CD4-positive, alpha-beta T cell treated with Interleukin-21 for 1 hour (primary cell): Measurements from ENCODE around the gene BTG1.
"Not testable (repeated sequence)": the region's sequence is repeated elsewhere in the genome, so short reads cannot be mapped to it uniquely, and the experiment has no call there.

Experiments used
- DNase-seq: peaks from one replicate; pipeline ENCODE4 v3.0.0-alpha.2; 2020

BTG1 gene

GRCh38 chr12:92147491-92147890 lies 1.8 kb upstream of the BTG1 start:
- no peak for DNase-seq

GRCh38 chr12:92146497-92147224 lies 1.0 kb upstream of the BTG1 start:
- no peak for DNase-seq

GRCh38 chr12:92145481-92145730 lies 240 bp downstream of the BTG1 start:
- no peak for DNase-seq

DNA sequence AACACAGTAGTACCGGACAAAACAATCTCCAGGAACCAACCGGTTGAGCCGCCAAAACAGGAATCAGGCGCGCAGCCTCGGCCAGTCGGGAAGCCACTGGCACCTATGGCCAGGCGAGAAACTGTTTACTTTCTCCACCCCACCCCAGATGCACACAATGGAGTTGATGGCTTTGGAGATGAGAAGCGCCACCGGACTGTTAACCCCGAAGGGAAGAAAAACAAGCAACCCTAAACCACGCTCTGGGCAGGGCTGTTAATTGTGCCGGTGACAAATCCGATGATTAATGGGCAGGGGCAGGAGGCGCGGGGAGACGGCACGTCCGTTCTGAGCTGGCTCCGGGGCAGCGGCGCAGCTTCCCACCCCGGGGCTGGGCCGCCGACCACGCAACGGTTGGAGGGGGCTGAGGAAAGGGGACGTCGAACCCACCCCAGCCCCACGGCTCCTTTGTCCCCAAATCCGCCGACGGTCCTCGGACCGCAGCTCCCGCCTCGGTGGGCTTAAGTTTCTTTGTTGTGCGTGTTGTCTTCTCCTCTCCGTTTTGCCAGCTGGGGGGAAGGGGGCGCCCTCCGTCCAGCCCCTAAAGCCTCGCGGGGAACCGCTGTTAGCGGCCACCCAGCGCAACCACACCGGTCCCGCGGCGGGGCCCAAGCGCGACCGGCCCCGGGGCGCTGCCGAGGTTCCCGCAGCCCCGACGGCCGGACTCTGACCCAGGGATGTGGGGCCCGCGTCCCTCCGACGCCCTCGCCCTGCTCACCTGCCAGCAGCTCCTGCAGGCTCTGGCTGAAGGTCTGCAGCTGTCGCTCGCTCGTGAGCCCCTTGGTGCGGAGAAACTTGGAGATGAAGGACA lies 790 bp downstream of the BTG1 start:
- DNase-seq = peak; percentile 58

DNA sequence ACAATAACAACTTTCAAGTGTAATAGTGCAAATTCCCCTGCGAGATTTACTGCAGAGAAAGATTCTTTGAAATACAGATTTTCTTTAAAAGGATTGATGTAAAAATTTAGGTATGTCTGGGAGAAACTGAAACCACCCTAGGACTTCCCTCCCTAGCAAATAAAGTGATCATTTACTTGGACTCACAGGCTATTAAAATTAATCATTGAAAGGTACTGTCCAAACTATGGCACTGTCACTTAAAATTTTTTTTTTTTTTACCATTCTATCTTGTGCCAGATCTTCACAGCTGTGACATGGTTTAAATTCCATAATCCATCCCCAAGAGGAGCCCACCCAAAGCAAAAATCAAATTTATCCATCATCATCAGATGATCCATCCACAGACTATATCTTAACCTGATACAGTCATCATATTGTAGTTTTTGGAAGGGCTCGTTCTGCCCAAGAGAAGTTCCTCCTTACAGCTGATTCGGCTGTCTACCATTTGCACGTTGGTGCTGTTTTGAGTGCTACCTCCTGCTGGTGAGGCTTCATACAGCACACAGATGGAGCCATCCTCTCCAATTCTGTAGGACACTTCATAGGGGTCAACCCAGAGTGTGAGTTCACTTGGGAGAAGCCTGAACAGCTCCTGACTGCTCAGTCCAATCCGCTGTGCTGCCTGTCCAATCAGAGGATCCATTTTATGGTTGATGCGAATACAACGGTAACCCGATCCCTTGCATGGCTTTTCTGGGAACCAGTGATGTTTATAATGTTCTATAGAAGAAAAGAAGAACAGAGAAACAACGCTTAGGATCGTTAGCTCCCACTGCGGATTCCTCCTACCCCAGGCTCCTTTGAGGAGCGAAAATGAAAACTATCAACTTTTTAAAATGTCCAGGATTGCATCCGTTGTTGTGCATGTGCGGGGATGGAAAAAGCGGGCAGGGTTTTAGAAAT lies 1.7 kb downstream of the BTG1 start:
- DNase-seq = peak; percentile 85

GRCh38 chr12:92143258-92143657 lies 2.4 kb downstream of the BTG1 start:
- peak; percentile 37 for DNase-seq

DNA sequence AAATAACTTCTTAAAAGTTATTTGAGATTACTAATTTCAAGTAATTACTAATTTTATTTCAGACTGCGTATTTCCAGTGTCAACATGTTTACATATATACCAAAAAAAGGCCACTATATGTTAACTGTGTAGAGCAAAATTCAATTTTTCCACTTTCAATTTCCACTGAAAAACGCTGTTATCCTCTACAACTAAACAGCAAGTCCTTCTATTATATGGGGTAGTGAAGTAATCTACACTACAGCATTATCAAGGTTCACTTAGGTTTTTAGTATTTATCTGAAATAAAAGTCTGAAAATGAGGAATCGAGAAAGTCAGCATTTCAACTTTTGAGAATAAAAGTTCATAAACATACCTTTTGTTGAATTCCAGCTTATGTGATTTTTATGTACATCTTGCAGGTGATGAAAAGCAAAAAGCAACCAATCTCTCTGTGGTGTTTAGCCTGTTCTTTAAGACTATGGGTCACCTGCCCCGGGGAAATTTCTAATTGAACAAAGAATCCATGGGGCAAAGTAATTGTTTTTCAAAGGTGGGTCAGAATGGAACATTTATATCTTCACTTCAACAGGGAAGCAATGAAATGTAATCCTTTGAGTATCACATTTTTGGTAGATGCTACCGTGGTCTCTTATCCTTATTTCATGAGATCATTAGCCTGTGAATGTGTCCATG lies 3.3 kb downstream of the BTG1 start:
- DNase-seq = peak; percentile 43

DNA sequence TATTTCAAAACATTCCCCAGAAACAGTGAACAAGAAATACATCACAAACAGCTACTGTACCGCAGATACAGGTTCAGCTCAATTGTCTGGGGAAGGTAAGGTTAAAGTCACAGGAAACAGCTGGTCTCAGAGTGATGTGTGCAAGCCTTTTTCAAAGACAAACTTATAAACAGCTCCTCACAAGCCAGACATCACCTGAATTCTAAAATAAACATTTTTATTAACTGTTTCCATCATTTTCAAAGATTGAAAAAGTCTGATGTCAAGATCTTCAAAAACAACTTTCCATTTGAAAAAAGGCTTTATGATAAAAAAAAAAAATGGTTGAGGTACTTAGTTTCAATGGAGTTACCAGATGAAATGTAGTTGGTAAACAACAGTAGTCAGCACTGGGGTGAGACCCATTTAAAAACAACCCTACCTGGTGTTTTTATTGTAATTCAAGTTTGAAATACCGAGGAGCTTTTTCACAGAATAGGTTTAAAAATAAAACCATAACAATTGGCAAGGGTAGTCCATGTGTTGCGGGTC lies 4.0 kb downstream of the BTG1 start:
- peak; percentile 67 for DNase-seq

DNA sequence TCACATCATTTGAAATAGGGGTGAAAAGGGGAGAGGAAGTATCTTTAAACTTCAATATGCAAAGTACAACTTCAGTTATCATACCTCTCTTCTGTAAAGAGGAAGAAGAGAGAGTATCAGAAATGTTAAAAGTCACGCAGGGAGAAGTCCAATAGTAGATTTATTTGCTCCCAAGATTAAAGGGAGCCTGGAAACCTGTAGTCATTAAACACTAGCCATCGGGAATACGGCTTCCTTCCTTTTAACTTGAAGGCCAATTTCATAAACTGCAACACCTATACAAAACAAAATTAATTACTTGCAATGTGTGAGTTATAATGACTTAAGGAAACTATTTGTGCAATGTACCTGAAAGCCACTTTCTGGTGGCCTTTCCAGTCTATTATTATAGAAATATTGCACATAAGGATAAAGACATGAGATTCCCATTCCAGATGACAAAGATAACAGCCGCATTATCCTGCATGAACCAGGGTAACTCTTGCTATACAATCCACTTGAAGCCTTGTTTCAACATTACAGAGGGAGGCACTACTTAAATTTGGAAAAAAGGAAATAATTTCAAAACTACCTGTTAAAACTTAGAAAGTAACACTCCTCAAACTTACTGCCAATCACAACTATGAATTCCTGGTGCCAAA lies 4.6 kb downstream of the BTG1 start:
- DNase-seq = no peak

- DNase-seq = no peak
These were observed 5.5 kb downstream of the BTG1 start for GRCh38 chr12:92140156-92140555.

- DNase-seq = peak; percentile 37
These were observed 6.0 kb downstream of the BTG1 start for GRCh38 chr12:92139634-92140150.

- no peak for DNase-seq
These were observed 7.0 kb downstream of the BTG1 start for GRCh38 chr12:92138626-92139025.

DNA sequence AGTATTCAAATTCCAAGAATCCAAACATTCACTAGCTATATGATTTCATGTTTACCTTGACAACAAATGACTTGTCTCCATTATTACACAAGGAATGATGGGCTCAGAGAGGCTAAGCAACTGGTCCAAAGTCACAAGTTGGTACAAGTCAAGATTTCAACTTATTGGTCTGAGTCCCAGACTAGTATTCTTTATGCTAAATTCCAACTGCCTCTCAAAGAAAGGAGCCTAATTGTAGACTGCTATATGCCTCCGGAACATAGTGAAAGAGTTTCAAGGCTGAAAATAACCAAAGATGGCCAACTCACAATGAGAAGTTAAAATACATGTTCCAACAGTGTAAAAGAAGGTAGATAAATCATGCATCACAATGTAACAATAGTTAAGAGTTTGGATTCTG lies 7.5 kb downstream of the BTG1 start:
- no peak for DNase-seq

DNA sequence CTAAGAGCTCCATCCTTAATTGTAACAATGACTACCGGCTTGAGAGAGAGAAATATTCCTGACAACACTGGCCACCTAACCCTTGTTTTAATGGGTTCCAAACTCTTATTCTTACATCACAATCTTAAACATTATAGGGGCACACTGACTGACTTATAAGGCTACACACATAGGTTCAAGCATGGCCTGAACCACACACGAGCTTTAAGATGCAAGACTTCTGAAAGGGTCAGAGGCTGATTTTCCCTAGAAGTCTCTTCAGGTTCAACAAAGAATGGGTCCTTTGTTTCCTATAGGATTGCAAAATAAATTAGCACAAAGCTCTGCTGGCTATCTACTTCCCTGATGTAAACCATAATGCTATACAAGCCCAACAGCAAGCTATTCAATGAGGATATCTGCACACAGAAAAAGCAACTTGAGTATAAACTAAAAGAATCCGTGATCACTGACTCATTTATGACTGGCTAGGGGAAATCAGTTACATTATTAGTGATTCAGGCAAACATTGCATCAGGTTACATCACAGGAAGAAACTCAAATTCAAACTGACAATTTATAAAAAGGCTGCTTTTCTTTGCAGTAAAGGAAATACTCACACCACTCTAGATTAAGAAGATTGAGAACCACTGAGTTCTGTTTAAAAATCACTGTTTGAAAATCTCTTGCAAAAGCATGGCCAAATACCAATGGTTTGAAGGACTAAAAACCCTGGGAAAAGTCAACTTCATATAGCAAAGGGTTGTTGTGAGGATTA lies 8.5 kb downstream of the BTG1 start:
- peak; percentile 34 for DNase-seq

GRCh38 chr12:92136026-92136730 lies 9.5 kb downstream of the BTG1 start:
- DNase-seq = no peak

DNA sequence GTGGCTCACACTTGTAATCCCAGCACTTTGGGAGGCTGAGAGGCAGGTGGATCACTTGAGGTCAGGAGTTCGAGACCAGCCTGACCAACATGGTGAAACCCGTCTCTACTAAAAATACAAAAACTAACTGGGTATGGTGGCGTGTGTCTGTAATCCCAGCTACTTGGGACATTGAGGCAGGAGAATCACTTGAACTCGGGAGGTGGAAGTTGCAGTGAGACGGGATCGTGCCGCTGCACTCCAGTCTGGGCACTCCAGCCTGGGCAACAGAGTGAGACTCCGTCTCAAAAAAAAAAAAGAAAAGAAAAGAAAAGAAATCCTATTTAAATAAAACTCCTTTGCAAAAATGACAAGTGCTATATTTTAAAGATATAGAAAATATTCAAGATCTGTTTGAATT lies 10.1 kb downstream of the BTG1 start:
- not testable (repeated sequence) for DNase-seq

GRCh38 chr12:92134638-92135274 lies 10.9 kb downstream of the BTG1 start:
- DNase-seq = no peak

GRCh38 chr12:92133795-92134637 lies 11.6 kb downstream of the BTG1 start:
- no peak for DNase-seq

DNA sequence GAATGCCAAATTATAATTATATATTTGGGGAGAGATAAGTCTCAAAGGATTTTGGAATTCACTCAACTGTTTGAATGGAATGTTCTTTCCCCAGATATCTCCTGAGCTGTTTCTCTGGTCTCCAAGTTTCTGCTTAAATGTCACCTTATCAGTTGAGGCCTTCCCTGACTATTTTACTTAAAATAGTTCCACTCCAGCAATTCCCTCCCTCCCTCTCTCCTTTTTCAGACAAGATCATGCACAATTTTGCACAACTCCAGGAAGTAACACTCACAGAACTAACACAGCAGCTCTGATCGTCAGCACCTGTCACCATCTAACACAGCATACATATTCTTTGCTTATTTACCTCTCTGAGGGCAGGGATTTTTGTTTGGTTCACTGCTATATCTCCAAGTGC lies 12.5 kb downstream of the BTG1 start:
- DNase-seq = no peak
